Activated CD4-positive, CD25-positive, alpha-beta regulatory T cell treated with anti-CD3 and anti-CD28 coated beads, Interleukin-2, amount 50 U/mL, for 72 hours (primary cell): Measurements from ENCODE around the gene MCTP2.

Experiments
- DNase-seq: peaks from one replicate; pipeline ENCODE4 v3.0.0; 2021

The MCTP2 gene

GRCh38 chr15:94362385-94363092 is 131.2 kb downstream of the MCTP2 start:
- DNase-seq: no peak

- DNase-seq: no peak
Measured at GRCh38 chr15:94363382-94363781, 132.0 kb downstream of the MCTP2 start.

- no peak for DNase-seq
Measured at GRCh38 chr15:94366781-94367180, 135.4 kb downstream of the MCTP2 start.

GRCh38 chr15:94367726-94368535 is 136.6 kb downstream of the MCTP2 start:
- no peak for DNase-seq

DNA sequence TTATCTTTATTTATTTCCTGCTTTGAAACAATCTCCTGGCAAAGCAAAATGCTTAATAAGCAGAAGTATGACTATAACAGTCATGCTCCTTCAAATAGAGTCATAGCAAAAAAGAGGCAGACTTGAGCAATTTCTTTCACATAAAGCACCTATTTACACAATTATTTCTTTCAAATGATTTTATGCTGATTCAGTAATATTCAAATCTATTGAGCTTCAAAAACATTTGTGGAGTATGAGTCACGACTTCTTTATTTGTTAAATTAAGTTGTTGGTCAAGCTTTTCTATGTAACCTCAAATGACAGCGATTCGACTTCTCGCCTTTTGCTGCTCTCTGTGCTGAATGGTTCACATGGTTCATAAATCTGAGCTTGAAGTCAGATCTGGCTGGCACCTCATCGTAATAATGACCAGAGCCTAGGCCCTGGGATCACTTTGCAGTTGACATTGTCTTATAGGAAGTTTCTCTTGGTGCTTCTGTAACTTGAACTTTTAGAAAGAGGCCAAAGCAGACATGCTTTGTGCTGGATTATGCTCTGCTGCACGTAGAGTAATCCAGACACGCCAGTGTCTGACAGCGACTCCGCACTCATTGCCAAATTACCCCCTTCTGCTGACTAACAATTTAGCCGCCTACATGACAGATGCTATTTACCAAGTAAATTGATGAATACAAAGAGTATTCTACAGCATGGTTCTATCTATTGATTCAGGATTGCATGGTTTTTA is 139.0 kb downstream of the MCTP2 start:
- no peak for DNase-seq

- DNase-seq: no peak
Measured at GRCh38 chr15:94370936-94371285, 139.6 kb downstream of the MCTP2 start.

DNA sequence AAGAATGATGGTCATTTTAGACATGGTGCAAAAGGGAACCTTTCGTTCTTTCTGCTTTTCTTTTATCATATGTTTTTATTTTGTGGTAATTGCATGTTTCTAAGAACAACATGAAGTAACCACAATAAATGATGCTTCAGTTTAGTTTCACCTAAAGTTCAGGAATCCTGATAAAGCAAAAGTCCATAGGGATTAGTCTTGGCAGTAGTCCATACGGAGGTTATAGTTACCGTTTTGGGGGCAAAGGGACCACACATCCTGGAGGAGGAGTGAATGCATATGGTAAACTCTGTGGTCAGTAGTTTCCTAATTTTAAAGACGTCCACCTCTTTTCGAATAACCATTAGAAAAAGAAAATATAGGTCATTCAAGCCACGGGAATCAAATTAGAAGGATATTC is 141.5 kb downstream of the MCTP2 start:
- no peak for DNase-seq

- DNase-seq: no peak
Measured at GRCh38 chr15:94375997-94376396, 144.6 kb downstream of the MCTP2 start.

- DNase-seq: no peak
Measured at GRCh38 chr15:94379986-94380385, 148.6 kb downstream of the MCTP2 start.

GRCh38 chr15:94380798-94381197 is 149.4 kb downstream of the MCTP2 start:
- no peak for DNase-seq

GRCh38 chr15:94381384-94381783 is 150.0 kb downstream of the MCTP2 start:
- DNase-seq: no peak

DNA sequence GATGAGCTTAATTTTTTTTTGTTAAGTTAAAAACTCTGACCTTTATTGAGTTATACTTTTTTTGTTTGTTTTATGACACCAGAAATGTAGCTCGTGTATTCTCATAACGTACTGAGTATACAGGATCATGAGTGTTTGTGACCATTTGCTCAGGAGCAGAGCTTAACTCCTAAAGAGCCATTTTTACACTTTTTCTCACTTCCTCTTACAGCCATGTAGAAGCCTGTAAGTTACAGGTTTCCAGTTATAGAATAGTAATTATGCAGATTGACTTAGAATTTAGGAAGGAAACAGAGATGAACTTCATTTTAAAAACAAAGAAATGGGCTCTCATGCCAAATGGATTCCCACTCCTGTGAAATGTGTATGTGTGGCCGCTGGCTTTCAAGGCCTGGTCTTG is 151.7 kb downstream of the MCTP2 start:
- DNase-seq: no peak

- no peak for DNase-seq
Measured at GRCh38 chr15:94383706-94384105, 152.3 kb downstream of the MCTP2 start.

DNA sequence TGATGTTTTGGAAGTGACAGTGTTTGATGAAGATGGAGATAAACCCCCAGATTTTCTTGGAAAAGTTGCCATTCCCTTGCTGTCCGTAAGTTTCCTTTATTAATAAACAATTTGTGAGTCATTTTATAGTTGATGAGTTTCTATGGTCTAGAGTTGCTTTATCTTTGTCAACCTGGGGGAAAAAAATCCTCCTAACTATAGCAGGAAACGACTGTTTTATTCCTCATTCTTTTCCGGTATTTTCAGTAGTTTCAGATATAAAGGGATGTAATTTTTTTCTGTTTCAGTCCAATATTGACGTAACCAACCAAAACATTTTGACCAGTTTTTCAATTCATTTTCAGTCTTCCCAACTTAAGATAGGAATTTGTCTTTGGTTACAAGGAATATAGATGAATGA is 154.1 kb downstream of the MCTP2 start:
- no peak for DNase-seq

- DNase-seq: no peak
Measured at GRCh38 chr15:94386351-94386750, 155.0 kb downstream of the MCTP2 start.

DNA sequence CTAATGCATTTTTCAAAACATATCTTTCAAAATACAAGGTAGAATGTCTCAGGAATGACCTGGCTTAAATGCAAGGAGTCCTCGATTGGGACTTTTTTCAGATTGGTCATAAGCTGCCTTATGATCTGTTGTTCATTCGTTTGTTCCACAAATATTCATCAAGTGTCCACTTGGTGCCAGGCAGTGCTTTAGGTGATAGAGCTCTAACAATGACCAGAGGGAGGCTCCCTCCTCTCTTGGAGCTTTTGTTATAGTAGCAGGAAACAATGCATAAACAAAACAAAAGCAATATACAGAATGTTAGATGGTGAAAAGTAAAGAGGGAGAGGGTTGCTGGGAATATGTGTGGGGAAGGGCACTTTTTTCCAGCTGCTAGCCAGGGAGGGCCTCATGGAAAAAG is 156.1 kb downstream of the MCTP2 start:
- DNase-seq: no peak

DNA sequence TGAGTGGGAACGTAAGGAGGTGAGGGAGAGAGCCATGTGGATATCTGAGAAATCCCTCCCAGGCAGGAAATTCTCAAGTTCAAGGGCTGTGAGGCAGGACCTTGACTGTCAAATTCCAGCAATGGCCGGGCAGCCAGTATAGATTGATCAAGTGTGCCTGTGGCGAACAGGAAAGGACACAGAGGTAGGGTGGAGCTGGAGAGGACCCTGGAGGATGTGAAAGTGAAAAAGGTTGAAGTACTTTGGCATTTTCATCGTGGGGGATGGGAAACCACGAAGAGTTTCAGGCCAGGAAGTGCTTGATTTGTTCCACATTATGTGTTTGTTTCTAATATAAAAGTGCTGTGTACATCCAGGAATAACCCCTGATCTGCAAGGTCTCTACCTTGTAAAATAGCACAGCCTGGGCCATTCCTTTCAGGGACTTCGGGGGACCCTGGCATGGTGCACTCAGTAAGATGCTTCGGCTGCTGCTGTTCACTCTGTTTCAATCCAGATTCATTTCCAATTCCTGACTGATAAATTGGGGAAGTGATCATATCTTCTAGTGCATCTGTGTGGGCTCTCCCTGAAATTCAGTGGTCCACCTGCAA is 156.6 kb downstream of the MCTP2 start:
- DNase-seq: no peak

GRCh38 chr15:94395640-94396039 is 164.3 kb downstream of the MCTP2 start:
- DNase-seq: no peak

GRCh38 chr15:94397337-94397736 is 166.0 kb downstream of the MCTP2 start:
- DNase-seq: no peak

GRCh38 chr15:94398001-94398400 is 166.6 kb downstream of the MCTP2 start:
- DNase-seq: no peak

GRCh38 chr15:94400526-94401298 is 169.4 kb downstream of the MCTP2 start:
- DNase-seq: no peak

DNA sequence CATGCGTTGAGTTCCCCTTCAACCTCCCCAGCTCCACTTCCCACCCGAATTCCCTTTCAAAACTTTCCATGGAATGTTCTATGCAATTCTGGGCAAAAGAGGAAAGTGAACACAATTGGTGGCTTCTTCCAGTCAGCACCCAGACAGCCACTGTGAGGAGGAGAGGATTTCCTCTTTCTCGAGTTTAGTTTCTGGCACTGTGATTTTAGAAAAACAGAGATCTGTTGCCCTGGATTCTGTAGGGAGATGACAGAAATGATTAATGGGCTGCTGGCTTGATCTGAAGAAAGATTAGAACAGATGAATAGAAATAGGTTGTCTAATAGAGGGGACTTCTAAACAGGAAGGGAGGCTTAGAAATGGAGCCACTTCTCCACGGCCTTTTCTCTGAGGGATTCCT is 172.0 kb downstream of the MCTP2 start:
- DNase-seq: no peak
